Femur (tissue), 1 donor: ENCODE data around the gene RBM28.

Experiments
- DNase-seq: peaks from one replicate; pipeline ENCODE4 v3.0.0-alpha.2; 2017

The RBM28 gene

GRCh38 chr7:128255271-128255670 lies 88.4 kb downstream of the RBM28 start:
- no peak for DNase-seq

DNA sequence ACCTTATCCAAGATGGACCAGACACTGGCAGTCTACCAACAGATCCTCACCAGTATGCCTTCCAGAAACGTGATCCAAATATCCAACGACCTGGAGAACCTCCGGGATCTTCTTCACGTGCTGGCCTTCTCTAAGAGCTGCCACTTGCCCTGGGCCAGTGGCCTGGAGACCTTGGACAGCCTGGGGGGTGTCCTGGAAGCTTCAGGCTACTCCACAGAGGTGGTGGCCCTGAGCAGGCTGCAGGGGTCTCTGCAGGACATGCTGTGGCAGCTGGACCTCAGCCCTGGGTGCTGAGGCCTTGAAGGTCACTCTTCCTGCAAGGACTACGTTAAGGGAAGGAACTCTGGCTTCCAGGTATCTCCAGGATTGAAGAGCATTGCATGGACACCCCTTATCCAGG lies 89.2 kb downstream of the RBM28 start:
- DNase-seq, result no peak

GRCh38 chr7:128253701-128254100 lies 90.0 kb downstream of the RBM28 start:
- DNase-seq, result no peak

- no peak for DNase-seq
Observed at GRCh38 chr7:128251337-128251736, 92.4 kb downstream of the RBM28 start.
